Duodenal mucosa (tissue), 2 donors: ENCODE data around the gene ANOS1.

Experiments used
- H3K27ac ChIP-seq: one replicate; pipeline ENCODE4 v1.7.0; 2013; ENCODE audit warnings: low read depth, low read length
- H3K27me3 ChIP-seq, 2 donors: one replicate each; pipeline ENCODE4 v1.7.0; 2013; ENCODE audit warnings: low read length in 2 of 2, control low read depth in 1 of 2; ENCODE audit not compliant: insufficient read depth in 2 of 2, control insufficient read depth in 1 of 2
- H3K36me3 ChIP-seq, 2 donors: one replicate each; pipeline ENCODE4 v1.7.0; 2013; ENCODE audit warnings: low read length in 2 of 2, control low read depth in 1 of 2; ENCODE audit not compliant: insufficient read depth in 2 of 2, control insufficient read depth in 1 of 2
- H3K4me1 ChIP-seq, 2 donors: one replicate each; pipeline ENCODE4 v1.7.0; 2013; ENCODE audit warnings: low read length in 2 of 2, control low read depth in 1 of 2; ENCODE audit not compliant: insufficient read depth in 2 of 2, control insufficient read depth in 1 of 2
- H3K4me3 ChIP-seq, 2 donors: one replicate each; pipeline ENCODE4 v1.7.0; 2013; ENCODE audit warnings: low read length in 2 of 2, low read depth in 1 of 2
- H3K9ac ChIP-seq, 2 donors: one replicate each; pipeline ENCODE4 v1.7.0; 2013; ENCODE audit warnings: low read length in 2 of 2, low read depth in 1 of 2
- H3K9me3 ChIP-seq, 2 donors: one replicate each; pipeline ENCODE4 v1.7.0; 2013; ENCODE audit warnings: low read length in 2 of 2, control low read depth in 1 of 2; ENCODE audit not compliant: control insufficient read depth in 1 of 2

The ANOS1 gene

DNA sequence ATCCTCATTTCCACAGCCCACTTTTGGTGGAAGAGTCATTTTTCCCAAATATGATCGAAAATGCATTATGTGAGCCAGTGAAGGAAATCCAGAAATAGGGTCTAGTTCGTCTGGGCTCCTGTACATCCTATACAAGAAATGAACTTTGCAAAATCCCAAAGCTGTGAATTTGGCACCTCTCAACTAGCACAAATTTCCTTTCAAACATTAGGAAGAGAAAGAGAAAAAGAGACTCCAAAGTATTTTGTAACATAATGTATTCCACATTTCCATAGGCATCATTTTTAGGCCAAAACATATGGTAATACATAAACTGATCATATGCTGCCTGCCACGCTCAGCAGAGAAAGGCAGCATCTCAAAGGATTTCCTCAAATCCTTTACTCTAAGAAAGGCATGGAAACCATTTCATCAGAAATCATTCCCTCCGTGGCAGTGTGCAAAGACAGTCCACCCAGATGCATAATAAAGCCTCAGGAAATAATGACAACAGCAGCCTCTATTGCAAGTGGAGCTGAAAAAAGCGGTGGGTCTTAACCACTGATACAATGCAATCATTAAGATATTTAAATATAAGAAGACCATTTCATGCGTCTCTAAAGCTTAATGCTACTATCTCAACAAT lies 56.8 kb downstream of the ANOS1 start:
- no peak overlapping the region for H3K4me3 ChIP-seq
- H3K36me3 ChIP-seq = no peaks in the 10 kb centered on the region
- H3K9me3 ChIP-seq = no peaks in the 10 kb centered on the region
- H3K27me3 ChIP-seq = no peaks in the 10 kb centered on the region
- no peak overlapping the region for H3K27ac ChIP-seq
- no peaks in the 10 kb centered on the region for H3K4me1 ChIP-seq
- H3K9ac ChIP-seq = no peak overlapping the region

DNA sequence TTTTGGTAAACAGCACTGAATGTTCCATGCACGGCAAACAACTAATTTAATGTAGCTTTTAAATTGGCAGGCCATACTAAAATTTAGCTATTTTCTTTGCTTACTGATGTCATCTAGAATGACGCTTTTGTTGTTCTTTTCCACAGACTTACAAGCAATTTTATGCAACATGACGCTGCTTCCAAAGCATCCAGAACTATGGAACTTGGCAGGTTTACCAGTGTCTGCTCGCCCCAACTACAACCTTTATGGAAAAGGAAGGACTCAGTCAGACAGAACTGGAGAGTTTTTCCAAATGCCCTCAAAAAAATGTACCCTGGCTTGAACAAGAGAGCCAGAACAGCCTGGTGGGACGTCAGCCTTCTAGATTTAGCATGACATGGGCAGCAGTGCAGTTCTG lies 58.7 kb downstream of the ANOS1 start:
- no peaks in the 10 kb centered on the region for H3K9me3 ChIP-seq
- no peaks in the 10 kb centered on the region for H3K4me1 ChIP-seq
- no peaks in the 10 kb centered on the region for H3K27me3 ChIP-seq
- H3K4me3 ChIP-seq = no peak overlapping the region
- H3K27ac ChIP-seq = no peak overlapping the region
- no peaks in the 10 kb centered on the region for H3K36me3 ChIP-seq
- no peak overlapping the region for H3K9ac ChIP-seq

DNA sequence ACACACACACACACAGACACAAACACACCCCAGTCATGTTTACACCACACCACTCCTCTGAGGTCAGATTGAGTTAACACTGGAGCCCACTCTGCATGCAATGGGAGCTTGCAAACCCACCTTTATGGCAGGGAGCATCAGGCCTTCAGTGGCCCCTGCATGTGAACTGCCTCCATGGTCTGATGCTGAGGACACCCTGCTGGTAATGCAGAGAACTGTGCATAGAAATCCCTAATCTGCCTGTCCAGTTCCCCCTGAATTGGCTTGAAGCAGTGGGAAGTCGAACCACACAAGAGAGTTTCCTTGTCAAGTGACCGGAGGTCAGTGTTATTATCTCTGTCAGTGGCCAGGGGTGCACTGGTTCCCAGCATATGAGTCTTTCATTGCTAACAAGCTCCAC lies 59.8 kb downstream of the ANOS1 start:
- Histone ChIP-seq H3K27ac (no peak overlapping the region), H3K4me1 (no peaks in the 10 kb centered on the region), H3K36me3 (no peaks in the 10 kb centered on the region), H3K27me3 (no peaks in the 10 kb centered on the region), H3K9ac (no peak overlapping the region), H3K9me3 (no peaks in the 10 kb centered on the region), H3K4me3 (no peak overlapping the region)

DNA sequence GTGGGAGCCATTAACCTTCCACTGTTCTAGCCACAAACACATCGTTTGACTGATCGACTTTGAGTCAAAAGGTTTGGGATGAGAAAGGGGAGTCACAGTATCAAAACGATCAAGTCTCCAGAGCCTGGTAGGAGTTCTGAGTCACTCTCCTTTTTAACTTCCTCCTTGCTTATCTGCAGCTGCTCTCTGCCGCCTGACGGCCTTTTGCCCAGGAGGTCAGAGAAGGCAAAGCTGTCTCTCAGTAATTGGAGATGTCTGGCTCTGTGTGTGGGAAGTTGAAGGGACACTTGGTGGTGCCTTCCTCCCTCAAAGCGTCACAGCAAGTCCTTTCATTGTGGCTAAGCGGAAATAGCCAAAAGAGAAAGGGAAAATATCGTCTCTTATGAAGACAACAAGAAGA lies 63.1 kb downstream of the ANOS1 start:
- Histone ChIP-seq H3K9ac (no peak overlapping the region), H3K9me3 (no peaks in the 10 kb centered on the region), H3K27me3 (no peaks in the 10 kb centered on the region), H3K4me3 (no peak overlapping the region), H3K27ac (no peak overlapping the region), H3K4me1 (no peaks in the 10 kb centered on the region), H3K36me3 (no peaks in the 10 kb centered on the region)

DNA sequence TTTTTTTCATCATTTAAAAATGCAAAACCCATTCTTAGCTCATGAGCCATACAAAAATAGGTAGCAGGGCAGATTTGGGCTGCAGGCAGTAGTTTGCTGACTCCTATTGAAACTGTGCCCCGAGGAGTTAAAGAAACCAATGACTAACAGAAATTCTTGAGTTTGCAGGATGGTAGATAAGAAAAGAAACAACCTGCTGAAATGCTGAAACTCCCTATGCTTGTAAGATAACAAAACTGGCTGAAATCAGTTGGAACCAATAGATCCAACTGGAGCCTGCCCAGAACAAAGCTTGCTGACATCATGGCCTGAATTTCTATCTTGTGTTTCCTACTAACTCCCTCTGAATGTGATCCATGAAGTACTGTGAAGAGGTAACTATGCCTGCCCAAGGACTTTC lies 68.6 kb downstream of the ANOS1 start:
- no peak overlapping the region for H3K9ac ChIP-seq
- no peaks in the 10 kb centered on the region for H3K9me3 ChIP-seq
- no peak overlapping the region for H3K4me3 ChIP-seq
- no peaks in the 10 kb centered on the region for H3K27me3 ChIP-seq
- no peaks in the 10 kb centered on the region for H3K36me3 ChIP-seq
- no peaks in the 10 kb centered on the region for H3K4me1 ChIP-seq
- H3K27ac ChIP-seq = no peak overlapping the region

DNA sequence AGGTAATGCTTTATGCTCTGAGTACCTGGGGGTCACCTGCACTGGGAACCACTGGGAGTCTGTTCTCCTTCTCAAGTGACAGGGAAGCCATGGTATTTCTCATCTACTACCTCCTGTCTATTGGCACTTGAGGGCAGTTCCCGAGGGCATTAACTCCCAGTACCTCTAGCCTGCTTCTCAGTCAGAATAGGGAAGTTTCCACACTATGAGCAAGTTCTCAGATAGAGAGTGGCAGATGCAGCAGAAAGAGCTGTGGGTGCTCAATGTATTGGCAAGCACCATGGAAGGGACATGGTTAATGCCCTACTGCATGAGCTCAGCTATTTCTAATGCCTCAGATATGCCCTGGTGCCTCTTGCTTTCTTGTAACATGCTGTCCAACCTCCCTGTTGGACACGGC lies 74.1 kb downstream of the ANOS1 start:
- no peaks in the 10 kb centered on the region for H3K36me3 ChIP-seq
- no peak overlapping the region for H3K9ac ChIP-seq
- no peaks in the 10 kb centered on the region for H3K4me1 ChIP-seq
- H3K4me3 ChIP-seq = no peak overlapping the region
- no peaks in the 10 kb centered on the region for H3K27me3 ChIP-seq
- H3K27ac ChIP-seq = no peak overlapping the region
- H3K9me3 ChIP-seq = no peaks in the 10 kb centered on the region

DNA sequence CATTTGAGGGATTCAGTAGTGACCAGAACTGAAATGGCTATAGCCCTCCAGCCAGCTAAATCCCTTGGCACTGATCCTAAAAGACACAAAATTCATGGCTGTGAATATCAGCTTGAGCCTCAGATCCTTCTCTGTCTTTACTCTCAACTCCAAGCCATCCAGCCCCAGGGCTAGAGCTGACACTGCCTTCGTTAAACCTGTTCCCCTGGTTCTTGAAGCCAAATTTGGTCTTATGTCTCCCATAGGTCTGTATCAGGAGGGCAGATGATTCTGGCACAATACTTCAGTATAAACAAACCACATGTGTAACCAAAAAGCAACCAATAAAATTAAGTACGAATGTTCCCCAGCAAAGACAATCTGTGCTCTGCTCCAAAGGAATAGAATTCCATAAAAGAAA lies 78.0 kb downstream of the ANOS1 start:
- Histone ChIP-seq H3K27ac (no peak overlapping the region), H3K4me1 (no peaks in the 10 kb centered on the region), H3K9me3 (no peaks in the 10 kb centered on the region), H3K9ac (no peak overlapping the region), H3K36me3 (no peaks in the 10 kb centered on the region), H3K4me3 (no peak overlapping the region), H3K27me3 (no peaks in the 10 kb centered on the region)

DNA sequence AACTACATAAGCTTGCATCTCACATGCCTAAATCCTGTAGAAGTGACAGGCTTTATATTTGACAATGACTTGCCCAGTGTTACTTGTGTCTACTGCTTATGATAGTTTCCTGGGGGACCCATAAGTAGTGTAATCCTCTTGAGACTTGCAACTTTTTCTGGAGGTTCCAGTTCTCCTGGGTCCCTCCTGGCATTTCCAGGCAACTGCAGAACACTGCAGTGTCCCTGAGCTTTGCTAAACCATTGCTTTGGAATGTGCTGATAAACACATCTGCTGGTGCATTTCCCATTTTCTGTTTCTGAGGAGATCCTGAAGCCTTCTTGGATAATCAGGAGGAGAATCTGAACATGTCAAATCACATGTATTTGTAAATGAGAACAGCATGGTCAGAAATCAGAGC lies 82.0 kb downstream of the ANOS1 start:
- Histone ChIP-seq H3K36me3 (no peaks in the 10 kb centered on the region), H3K27me3 (no peaks in the 10 kb centered on the region), H3K4me3 (no peak overlapping the region), H3K9ac (no peak overlapping the region), H3K9me3 (no peaks in the 10 kb centered on the region), H3K27ac (no peak overlapping the region), H3K4me1 (no peaks in the 10 kb centered on the region)

DNA sequence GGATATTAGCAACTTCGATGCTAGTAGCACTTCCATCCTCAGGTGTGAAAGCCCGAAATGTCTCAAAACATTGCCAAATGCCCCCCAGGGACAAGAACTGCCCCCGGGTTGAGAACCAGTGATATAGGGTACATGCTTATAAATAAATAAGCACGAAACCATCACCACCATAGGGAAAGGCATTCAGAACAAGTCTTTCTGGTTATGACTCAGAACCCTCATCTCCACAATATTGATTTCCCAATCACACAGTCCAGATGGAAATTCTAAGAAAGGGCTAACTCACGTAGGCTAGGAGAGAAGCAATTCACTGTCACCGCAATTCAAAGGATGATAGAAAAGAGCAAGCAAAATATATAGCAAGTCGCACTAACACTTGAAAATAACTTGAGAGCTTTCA lies 84.8 kb downstream of the ANOS1 start:
- Histone ChIP-seq H3K27ac (no peak overlapping the region), H3K4me3 (no peak overlapping the region), H3K9ac (no peak overlapping the region), H3K27me3 (no peaks in the 10 kb centered on the region), H3K36me3 (no peaks in the 10 kb centered on the region), H3K9me3 (no peaks in the 10 kb centered on the region), H3K4me1 (no peaks in the 10 kb centered on the region)

DNA sequence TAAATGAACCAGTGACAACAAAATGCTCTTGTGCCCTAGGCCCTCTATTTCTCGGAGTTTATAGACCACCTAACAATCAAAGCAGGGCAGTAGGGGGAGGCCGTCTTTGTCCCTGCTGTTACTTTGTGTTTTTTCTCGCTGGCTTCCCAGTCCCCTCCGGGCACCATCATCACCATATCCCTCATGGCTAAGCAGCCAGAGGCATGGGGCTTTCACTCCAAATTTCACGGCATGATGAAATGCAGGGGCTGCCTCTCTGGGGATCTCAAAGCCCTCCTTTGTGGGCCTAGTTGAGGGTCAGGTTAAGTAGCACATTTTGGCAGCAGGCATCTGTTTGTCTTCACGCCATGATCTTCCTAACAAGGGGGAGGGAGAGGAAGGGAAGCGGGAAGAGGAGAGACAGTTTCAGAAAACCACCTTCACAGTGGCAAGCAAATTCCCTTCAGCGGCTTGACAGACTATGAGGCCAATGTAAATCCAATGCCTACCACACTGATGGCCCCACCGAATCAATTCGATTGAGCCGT lies 91.9 kb downstream of the ANOS1 start:
- Histone ChIP-seq H3K36me3 (no peaks in the 10 kb centered on the region), H3K4me1 (no peaks in the 10 kb centered on the region), H3K27me3 (no peaks in the 10 kb centered on the region), H3K9me3 (no peaks in the 10 kb centered on the region), H3K9ac (no peak overlapping the region), H3K4me3 (no peak overlapping the region), H3K27ac (no peak overlapping the region)

DNA sequence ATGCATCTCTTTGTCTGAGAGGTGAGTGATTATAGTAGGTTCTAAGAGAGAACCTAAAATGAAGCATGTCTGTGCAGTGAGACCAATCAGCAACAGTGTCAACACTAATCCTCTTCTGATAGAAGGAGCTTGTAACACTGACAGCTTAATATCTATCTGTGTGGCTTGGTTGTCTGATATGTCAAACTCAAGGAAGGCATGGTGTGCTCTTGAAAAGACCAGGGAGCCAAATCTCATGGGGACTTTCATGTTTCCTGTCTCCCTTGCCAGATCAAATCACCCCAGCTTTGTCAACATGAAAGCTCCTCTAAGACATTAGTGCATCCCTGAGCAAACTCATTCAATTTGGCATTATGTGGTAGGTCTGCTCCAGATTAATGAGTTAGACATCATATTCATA lies 95.4 kb downstream of the ANOS1 start:
- H3K36me3 ChIP-seq = no peaks in the 10 kb centered on the region
- H3K4me3 ChIP-seq = no peak overlapping the region
- H3K9ac ChIP-seq = no peak overlapping the region
- no peaks in the 10 kb centered on the region for H3K27me3 ChIP-seq
- H3K4me1 ChIP-seq = no peaks in the 10 kb centered on the region
- no peaks in the 10 kb centered on the region for H3K9me3 ChIP-seq
- no peak overlapping the region for H3K27ac ChIP-seq
